GM19238 (cell line): Measurements from ENCODE around the gene ADAMTS16.

Experiments
- DNase-seq: peaks from one replicate; pipeline ENCODE4 v3.0.0; 2011; ENCODE audit warnings: low spot score; ENCODE audit not compliant: insufficient read length

The ADAMTS16 gene

DNA sequence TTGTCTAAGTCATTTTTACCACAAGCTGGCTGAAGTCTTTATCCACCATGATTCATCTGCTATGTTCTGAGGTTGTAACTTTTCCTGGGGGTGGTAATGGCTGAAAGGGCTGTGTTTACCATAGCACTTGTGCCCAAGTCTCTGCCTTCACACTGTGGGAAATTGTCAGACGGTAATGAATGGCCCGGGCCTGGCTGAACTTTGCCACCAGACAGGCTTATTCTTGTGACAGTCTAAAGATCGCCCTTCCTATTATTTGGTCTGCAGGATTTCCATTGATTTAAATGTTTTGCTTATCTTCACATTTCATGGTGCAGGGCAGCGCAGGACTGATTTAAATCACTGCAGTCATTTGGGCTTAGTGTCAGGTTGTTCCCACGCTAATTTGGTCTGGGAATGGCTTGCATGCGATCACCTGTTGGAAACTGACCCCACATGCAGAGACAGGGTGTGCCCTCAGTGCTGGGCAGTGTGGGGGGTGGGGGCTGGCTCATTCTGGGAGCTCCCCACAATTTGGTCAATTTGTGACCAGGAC is 173.0 kb downstream of the ADAMTS16 start:
- no peak for DNase-seq

DNA sequence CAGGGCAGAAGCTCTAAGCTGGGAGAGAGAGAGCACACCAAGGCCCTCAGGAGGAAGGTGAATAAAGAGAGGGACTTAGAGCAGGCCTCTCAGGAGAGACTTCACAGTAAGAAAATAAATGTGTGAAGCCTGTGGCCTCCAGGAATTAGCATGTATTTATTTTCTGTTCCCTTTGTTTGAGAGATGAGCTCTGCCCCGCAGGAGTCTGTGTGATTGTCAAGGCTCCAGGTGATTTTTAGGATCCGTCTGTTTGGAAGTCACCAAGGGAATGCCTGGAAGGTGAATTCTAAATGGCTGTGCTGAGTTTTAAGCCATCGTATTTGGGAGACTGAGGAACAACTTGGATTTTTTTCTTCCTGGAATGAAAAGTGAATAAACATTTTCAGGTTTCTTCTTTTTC is 174.0 kb downstream of the ADAMTS16 start:
- DNase-seq, result no peak

- no peak for DNase-seq
Measured at GRCh38 chr5:5314626-5315025, 174.5 kb downstream of the ADAMTS16 start.

GRCh38 chr5:5315068-5315980 is 175.2 kb downstream of the ADAMTS16 start:
- no peak for DNase-seq

DNA sequence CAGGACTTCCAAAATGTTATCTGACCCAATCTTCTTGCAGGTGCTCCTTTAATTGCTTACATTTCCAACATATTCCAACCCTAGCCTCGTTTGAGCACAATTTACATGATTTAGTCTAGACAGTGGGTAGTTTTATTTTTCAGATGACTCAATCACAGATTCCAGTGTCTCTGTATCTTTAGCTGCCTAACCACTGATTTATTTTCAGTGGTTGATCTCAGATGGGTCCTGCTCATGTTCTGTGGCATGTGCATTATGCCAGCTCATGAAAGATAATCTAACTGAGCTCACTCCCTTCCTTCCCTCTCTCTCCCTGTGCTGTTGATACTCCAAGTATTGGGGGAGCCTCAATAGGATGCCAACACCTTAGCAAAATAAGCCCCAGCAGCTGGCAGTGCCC is 176.2 kb downstream of the ADAMTS16 start:
- DNase-seq, result no peak

DNA sequence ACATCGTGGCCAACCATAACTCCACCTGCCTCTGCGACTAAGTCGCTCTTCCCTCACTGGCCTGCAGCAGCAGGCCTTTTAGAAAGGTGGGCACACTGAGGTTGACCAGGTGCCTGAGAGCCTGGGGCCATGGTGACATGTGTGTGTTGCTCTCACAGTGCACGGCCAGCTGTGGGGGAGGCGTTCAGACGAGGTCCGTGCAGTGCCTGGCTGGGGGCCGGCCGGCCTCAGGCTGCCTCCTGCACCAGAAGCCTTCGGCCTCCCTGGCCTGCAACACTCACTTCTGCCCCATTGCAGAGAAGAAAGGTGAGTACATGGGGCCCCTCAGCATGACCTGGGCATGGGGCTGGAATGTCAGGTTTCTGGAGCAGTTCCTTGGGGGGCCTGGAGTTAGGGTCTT is 177.8 kb downstream of the ADAMTS16 start:
- no peak for DNase-seq

- DNase-seq, result no peak
Measured at GRCh38 chr5:5318426-5319190, 178.5 kb downstream of the ADAMTS16 start.

- no peak for DNase-seq
Measured at GRCh38 chr5:5320062-5320805, 180.1 kb downstream of the ADAMTS16 start.

- no peak for DNase-seq
Measured at GRCh38 chr5:5321137-5321536, 181.0 kb downstream of the ADAMTS16 start.

DNA sequence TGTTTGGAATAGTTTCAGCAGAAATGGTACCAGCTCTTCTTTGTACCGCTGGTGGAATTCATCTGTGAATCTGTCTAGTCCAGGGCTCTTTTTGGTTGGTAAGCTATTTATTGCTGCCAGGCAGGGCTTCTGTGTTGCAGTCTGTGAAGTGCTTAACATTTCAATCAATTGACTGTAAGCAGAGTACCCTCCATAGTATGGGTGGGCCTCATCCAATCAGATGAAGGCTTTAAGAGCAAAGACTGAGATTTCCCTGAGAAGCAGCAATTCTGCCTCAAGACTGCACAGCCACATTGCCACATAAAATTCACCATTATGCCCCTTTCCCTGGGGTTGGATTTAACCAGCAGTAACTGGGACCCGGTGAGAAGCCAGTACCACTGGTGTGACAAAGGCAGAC is 183.4 kb downstream of the ADAMTS16 start:
- DNase-seq, result no peak

GRCh38 chr5:5326115-5326758 is 186.1 kb downstream of the ADAMTS16 start:
- DNase-seq, result no peak

DNA sequence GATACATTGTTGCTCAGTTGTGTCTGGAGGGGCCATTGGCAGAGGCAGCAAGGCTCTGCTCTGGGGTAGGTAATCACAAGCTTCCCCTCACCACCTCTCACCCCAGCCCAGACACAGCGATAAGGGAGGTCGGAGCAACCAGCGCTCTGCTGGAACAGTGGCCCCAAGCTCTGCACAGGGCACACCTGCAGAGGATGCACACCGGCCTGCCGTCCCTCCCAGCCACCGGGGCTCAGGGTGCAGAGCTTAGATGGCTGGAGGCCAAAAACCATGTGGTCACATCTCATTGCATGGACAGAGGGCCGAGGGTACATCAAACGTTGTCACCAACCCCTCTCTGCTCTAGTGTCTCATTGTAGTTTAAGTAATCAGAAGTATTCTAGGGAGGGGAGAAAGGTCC is 187.0 kb downstream of the ADAMTS16 start:
- DNase-seq, result no peak

- no peak for DNase-seq
Measured at GRCh38 chr5:5330728-5331452, 190.8 kb downstream of the ADAMTS16 start.

DNA sequence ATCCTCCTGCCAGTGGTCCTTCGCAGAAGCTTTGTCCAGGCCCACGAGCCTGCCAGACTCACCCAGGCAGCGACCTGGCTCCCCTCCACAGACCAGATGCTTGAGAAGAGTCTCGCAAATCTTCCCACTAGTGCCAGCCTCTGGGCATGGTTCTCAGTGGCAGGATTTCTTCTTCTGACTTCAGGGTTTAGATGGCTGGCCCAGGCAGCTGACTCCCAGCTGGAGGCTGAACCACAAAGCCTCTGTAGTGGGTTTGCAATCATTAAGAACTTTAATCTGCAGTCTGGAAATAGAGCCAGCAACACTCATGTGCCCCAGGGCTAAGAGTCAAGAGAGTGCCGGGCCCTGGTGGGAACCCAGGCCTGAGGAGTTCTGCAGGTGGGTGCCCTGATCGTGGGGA is 191.7 kb downstream of the ADAMTS16 start:
- no peak for DNase-seq

- DNase-seq, result no peak
Measured at GRCh38 chr5:5332287-5332686, 192.2 kb downstream of the ADAMTS16 start.

DNA sequence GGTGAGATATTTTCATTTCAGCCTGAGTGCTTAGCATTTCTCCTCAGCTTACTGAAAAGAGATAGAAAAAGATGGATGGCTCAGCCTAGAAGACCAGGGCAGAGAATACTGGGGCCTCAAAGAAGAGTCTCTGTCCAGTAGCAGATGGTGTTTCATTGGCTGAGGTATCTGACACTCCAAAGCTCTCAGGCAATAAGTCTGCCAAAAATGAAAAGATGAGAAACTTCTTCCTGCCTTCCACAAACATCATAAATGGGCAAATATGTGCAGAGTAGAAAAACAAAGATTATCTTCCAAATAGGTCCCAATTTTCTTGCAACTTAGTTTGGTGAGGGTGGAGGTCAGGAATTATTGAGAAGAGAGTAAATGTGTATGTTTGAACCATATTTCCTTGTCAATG is 195.0 kb downstream of the ADAMTS16 start:
- no peak for DNase-seq

DNA sequence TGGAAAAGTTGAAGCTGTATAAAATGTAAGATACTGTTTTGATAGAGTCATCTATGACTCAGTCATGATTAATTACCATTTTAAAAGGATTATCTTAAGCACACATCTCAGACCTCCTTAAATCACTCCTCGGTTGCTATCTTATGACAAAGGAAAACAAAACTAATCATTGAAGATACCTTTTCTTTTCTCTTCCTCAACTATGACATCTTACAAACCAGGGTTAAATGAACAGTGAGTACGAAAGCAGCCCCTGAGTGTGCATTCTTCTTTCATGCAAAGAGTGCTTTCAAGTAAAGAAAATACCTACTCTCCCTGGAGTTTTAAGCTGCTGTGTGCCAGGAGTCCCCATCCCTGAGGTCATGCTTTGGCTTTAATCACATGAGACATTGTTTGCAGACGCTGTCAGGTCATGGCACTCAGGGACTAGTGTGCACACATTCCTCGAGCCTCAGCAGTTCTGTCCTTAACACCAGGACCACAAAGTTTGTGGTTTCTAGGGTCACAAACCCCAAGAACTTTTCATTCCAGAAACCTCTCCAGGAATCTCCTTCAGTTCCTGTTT is 195.7 kb downstream of the ADAMTS16 start:
- DNase-seq, result no peak

- no peak for DNase-seq
Measured at GRCh38 chr5:5339257-5339656, 199.1 kb downstream of the ADAMTS16 start.

DNA sequence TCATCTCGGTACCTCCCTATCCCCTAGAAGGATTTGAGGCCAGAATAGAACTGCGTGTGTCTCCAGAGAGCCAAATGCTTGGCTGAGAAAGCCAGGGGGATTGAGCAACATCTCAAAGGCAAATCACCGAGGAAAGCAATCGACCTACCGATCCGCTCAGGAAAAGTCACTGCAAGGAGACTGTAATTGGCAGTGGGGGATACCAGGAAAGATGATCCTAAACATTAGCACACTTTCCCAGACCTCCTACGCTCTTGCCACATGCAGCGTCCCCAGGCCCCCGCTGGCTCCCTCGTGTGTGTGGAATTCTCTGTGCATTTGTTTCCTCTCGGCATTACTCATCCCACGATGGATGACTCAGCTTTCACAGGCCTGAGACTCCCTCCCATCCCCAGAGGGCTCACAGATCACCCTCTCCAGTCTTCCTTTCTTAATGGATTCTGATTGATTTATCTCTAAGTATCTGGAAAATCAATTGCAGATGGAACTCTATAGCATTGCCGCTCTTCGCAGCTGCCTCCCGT is 200.1 kb downstream of the ADAMTS16 start:
- no peak for DNase-seq
